Muscle of back (tissue), 11 donors: ENCODE results near the gene CTDP1. TPM values are rescaled to one million over a fixed set of nuclear protein-coding genes. Genes with fewer than 3 reads are reported as not detected.
A peak's percentile ranks its signal among the peaks of the same experiment; 100 is the strongest.
"Not testable (repeated sequence)": the region's sequence is repeated elsewhere in the genome, so short reads cannot be mapped to it uniquely, and the experiment has no call there.

Experiments used
- DNase-seq, 3 donors: peaks; one replicate each; pipeline versions ENCODE4 v3.0.0 to v3.0.0-alpha.2; 2013
- polyA plus RNA-seq, 10 donors: library from polyadenylated mRNA; unstranded; fragments of 120-200 nt; gene quantifications; one replicate each; pipeline ENCODE4 v1.2.1, GENCODE V29; 2013; ENCODE audit not compliant: insufficient read length in 10 of 10

Gene CTDP1
- polyA plus RNA-seq, 10 donors = 6.4 to 10.6 (median 8.4) TPM

- DNase-seq = no peak
Measured at GRCh38 chr18:79724299-79725080, 44.9 kb downstream of the CTDP1 start.

- no peak for DNase-seq
Measured at GRCh38 chr18:79725486-79725885, 45.9 kb downstream of the CTDP1 start.

GRCh38 chr18:79726721-79727120 lies 47.1 kb downstream of the CTDP1 start:
- DNase-seq = no peak

- DNase-seq = no peak
Measured at GRCh38 chr18:79727211-79727610, 47.6 kb downstream of the CTDP1 start.

GRCh38 chr18:79728931-79729586 lies 49.5 kb downstream of the CTDP1 start:
- no peak for DNase-seq

GRCh38 chr18:79729611-79730010 lies 50.0 kb downstream of the CTDP1 start:
- no peak for DNase-seq

GRCh38 chr18:79730804-79731203 lies 51.2 kb downstream of the CTDP1 start:
- DNase-seq = no peak

- not testable (repeated sequence) for DNase-seq
Measured at GRCh38 chr18:79731881-79732720, 52.5 kb downstream of the CTDP1 start.

GRCh38 chr18:79732721-79733025 lies 53.1 kb downstream of the CTDP1 start:
- DNase-seq = no peak

GRCh38 chr18:79733135-79733701 lies 53.6 kb downstream of the CTDP1 start:
- peak in 1 of 3 donors; percentile 45 for DNase-seq

GRCh38 chr18:79733986-79734770 lies 54.6 kb downstream of the CTDP1 start:
- peak in 1 of 3 donors; percentile 8 for DNase-seq

- DNase-seq = no peak
Measured at GRCh38 chr18:79735071-79735980, 55.7 kb downstream of the CTDP1 start.

GRCh38 chr18:79736230-79736629 lies 56.6 kb downstream of the CTDP1 start:
- no peak for DNase-seq

- DNase-seq = no peak
Measured at GRCh38 chr18:79736846-79737245, 57.2 kb downstream of the CTDP1 start.

- no peak for DNase-seq
Measured at GRCh38 chr18:79737426-79737825, 57.8 kb downstream of the CTDP1 start.

- no peak for DNase-seq
Measured at GRCh38 chr18:79738041-79738461, 58.4 kb downstream of the CTDP1 start.

GRCh38 chr18:79738581-79739439 lies 59.2 kb downstream of the CTDP1 start:
- peak in 2 of 3 donors; percentile 20 to 48 for DNase-seq

GRCh38 chr18:79739440-79739778 lies 59.8 kb downstream of the CTDP1 start:
- no peak for DNase-seq

- not testable (repeated sequence) for DNase-seq
Measured at GRCh38 chr18:79740047-79740446, 60.4 kb downstream of the CTDP1 start.
